GM19193 (cell line): ENCODE data around the gene GPR162.

Experiments used
- POLR2A ChIP-seq: IDR thresholded peaks from 4 replicates; pipeline ENCODE4 v1.6.1; 2011; ENCODE audit not compliant: insufficient read depth, insufficient read length; ENCODE audit errors: extremely low read depth

Gene GPR162

GRCh38 chr12:6834873-6835272 is 13.3 kb downstream of the GPR162 start:
- TF ChIP-seq POLR2A = no peak

DNA sequence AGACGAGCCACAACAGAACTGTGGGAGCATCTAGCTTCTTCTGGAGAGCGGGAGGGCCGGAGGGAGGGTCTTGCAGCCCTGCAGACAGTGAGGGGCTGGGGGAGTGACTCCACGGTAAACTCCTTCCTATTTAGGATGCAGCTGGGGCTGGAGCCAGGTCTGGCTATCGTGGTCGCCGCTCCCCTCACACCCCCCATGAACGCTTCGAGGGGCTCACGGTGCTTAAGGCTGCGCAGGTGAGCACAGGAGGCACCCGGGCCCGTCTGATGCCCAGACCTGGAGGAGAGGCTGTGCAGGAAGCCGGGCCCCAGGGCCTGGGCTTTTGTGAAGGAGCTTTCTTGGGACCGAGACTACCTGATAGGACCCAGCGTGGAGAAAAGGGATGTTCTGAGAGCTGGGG is 15.2 kb downstream of the GPR162 start:
- TF ChIP-seq POLR2A = no peak

GRCh38 chr12:6837370-6838060 is 15.9 kb downstream of the GPR162 start:
- no peak for TF ChIP-seq POLR2A

DNA sequence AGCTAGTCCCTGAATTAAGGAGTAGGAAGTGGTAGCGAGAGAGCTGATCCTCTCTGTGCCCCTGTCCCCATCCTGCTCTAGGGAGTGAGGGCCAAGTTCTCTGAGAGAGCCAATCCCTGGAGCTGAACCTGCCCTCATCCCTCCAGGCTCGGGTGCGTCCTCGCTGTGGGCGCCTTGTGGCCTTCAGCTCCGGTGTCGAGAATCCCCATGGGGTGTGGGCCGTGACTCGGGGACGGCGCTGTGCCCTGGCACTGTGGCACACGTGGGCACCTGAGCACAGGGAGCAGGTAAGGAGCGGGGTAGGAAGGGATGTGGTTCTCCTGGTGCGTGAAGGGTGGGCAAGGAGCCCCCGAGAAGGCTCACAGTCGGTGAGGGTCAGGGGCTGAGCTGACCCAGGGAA is 17.2 kb downstream of the GPR162 start:
- no peak for TF ChIP-seq POLR2A

DNA sequence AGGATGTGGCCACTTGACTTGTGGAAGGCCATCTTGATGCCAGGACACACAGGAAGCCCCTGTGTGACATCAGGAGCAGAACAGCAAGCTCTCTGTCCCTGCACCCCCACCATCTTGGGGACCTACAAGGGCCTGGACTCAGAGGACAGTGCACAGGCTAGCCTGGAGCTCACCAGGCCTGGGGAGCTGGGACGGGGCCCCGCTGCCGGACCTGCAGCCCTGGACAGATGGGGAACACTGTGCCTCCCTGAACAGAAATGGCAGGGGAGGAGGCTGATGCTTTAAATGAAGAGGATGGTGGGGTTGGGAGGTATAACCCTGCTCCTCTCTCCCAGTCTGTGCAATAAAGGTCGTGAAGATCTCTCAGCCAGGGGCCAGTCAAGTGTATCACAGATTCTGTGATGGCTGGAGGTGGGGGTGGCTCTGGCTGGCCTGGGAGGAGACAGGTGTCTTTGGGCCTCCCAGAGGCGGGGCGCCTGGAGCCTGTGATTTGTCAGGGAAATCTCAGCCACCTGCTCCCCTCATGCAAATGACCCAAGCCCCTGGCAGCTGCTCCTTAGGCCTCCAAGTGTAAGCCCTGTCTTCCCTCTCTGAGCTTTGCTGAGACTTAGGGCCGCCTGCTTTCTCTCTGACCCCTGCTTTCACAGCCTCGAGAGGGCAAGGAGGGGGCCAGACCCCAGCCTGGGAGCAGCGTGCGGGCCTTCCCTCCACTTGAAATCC is 18.0 kb downstream of the GPR162 start:
- peak; percentile 56 for TF ChIP-seq POLR2A

GRCh38 chr12:6840330-6840729 is 18.7 kb downstream of the GPR162 start:
- no peak for TF ChIP-seq POLR2A

- no peak for TF ChIP-seq POLR2A
Observed at GRCh38 chr12:6840761-6841515, 19.3 kb downstream of the GPR162 start, which contains the start of gene GNB3. GNB3 (plus strand) TSS chr12:6840925; CDS start chr12:6841288, 363 bp downstream.

GRCh38 chr12:6842075-6842474 is 20.5 kb downstream of the GPR162 start:
- TF ChIP-seq POLR2A = no peak

DNA sequence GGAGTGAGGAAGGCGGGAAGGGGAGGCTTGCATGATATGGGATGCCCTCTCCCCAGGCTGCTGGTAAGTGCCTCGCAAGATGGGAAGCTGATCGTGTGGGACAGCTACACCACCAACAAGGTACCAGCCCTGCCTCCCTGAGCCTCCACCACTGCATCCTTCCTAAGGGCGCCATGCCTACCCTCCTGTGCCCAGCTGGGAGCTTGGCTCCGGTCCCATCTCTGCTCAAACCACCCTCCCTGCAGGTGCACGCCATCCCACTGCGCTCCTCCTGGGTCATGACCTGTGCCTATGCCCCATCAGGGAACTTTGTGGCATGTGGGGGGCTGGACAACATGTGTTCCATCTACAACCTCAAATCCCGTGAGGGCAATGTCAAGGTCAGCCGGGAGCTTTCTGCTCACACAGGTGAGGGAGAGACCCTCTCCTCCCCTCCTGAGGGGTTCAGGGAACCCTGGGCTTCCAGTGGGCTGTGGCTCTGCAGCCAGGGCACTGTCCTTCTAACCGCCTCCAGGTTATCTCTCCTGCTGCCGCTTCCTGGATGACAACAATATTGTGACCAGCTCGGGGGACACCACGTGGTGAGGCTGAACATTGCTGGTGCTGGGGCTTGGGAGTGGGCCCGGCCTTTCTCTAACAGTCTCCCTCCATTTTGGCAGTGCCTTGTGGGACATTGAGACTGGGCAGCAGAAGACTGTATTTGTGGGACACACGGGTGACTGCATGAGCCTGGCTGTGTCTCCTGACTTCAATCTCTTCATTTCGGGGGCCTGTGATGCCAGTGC is 21.7 kb downstream of the GPR162 start:
- TF ChIP-seq POLR2A = no peak

- no peak for TF ChIP-seq POLR2A
Observed at GRCh38 chr12:6845395-6845794, 23.8 kb downstream of the GPR162 start.

DNA sequence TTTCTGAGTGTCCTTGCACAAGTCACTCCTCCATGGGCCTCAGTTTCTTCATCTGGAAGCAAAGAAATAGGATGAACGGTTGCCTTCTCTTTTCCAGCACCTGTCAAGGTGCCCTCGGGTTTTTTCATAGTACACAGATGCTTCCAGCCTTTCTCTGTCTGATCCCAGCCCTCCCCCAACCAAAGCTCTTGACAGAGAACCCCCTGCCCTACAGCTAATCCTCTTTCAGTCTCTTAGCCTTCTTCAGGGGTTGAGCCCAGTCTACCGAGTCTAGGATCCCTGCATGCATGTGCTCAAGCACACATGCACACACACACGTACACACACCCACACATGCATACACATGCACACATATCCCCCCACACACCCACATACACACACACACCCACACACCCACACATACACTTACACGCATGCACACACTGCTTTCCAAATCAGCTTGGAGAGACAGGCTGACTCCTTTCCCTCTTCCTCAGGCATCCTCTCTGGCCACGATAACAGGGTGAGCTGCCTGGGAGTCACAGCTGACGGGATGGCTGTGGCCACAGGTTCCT is 24.8 kb downstream of the GPR162 start:
- no peak for TF ChIP-seq POLR2A

DNA sequence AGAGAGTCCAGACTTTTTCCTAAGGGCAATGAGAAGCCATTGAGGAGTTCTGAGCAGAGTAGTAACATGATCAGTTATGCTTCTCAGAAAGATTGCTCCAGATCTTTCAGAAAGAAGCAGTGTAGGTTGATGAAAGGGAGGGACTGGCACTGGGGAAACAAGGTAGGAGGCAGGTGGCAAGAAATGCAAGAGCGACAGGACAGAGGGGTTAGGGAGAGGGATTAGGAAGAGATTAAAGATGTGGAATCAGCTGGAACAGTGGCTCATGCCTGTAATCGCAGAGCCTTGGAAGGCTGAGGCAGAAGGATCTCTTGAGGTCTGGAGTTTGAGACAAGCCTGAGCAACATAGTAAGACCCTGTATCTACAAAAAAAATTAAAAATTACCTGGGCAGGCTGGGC is 26.1 kb downstream of the GPR162 start:
- TF ChIP-seq POLR2A = no peak

- TF ChIP-seq POLR2A = no peak
Observed at GRCh38 chr12:6849427-6849826, 27.8 kb downstream of the GPR162 start.

DNA sequence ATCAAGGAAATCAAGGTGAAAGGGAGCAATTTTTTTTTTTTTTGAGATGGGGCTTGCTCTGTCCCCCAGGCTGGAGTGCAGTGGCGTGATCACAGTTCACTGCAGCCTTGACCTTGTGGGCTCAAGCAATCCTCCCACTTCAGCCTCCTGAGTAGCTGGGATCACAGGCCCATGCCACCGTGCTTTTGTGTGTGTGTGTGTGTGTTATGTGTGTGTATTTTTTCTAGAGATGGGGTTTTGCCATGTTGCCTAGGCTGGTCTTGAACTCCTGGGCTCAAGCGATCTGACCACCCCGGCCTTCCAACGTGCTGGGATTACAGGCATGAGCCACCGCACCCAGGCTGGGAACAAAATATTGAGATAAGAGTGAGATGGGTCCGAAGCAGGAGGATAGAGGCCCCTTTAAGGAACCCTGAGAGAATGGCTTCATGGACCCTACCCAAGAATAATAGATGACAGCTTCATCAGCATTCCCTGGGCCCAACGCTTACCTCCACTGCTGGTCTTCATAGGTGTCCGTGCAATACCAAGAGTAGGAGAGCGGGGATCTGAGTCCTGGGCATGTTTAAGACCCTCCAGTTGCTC is 28.4 kb downstream of the GPR162 start:
- no peak for TF ChIP-seq POLR2A
